Astrocyte of the hippocampus (primary cell): ENCODE results near the gene RC3H2.
"Not testable (repeated sequence)": the region's sequence is repeated elsewhere in the genome, so short reads cannot be mapped to it uniquely, and the experiment has no call there.

Experiments
- DNase-seq: peaks from one replicate; pipeline ENCODE4 v3.0.0; 2011; ENCODE audit warnings: low read depth, low spot score

RC3H2 gene

GRCh38 chr9:122929796-122930354 is 24.7 kb upstream of the RC3H2 start:
- DNase-seq = no peak

GRCh38 chr9:122923947-122924346 is 18.8 kb upstream of the RC3H2 start:
- DNase-seq = no peak

GRCh38 chr9:122922713-122923112 is 17.6 kb upstream of the RC3H2 start:
- no peak for DNase-seq

- DNase-seq = no peak
Observed at GRCh38 chr9:122918310-122918709, 13.2 kb upstream of the RC3H2 start.

- DNase-seq = peak; percentile 90
Observed at GRCh38 chr9:122912964-122913673, 8.0 kb upstream of the RC3H2 start, which contains the start of gene ZBTB6. ZBTB6 (minus strand) TSS chr9:122913323; CDS start chr9:122912072, 1,251 bp downstream.

- peak; percentile 7 for DNase-seq
Observed at GRCh38 chr9:122912671-122912963, 7.5 kb upstream of the RC3H2 start.

GRCh38 chr9:122906122-122906521 is 963 bp upstream of the RC3H2 start:
- DNase-seq = not testable (repeated sequence)

GRCh38 chr9:122904466-122904822 is 715 bp downstream of the RC3H2 start:
- DNase-seq = peak; percentile 63

GRCh38 chr9:122900791-122901190 is 4.4 kb downstream of the RC3H2 start:
- DNase-seq = no peak

GRCh38 chr9:122897969-122898368 is 7.2 kb downstream of the RC3H2 start:
- no peak for DNase-seq

- no peak for DNase-seq
Observed at GRCh38 chr9:122888480-122888879, 16.7 kb downstream of the RC3H2 start.

- DNase-seq = no peak
Observed at GRCh38 chr9:122883125-122883524, 22.0 kb downstream of the RC3H2 start.

GRCh38 chr9:122879443-122879842 is 25.7 kb downstream of the RC3H2 start:
- no peak for DNase-seq

- no peak for DNase-seq
Observed at GRCh38 chr9:122875523-122875922, 29.6 kb downstream of the RC3H2 start.

- DNase-seq = not testable (repeated sequence)
Observed at GRCh38 chr9:122867276-122867675, 37.9 kb downstream of the RC3H2 start.

GRCh38 chr9:122866079-122866478 is 39.1 kb downstream of the RC3H2 start:
- DNase-seq = no peak

- DNase-seq = no peak
Observed at GRCh38 chr9:122865300-122865699, 39.9 kb downstream of the RC3H2 start.

- DNase-seq = no peak
Observed at GRCh38 chr9:122863407-122863806, 41.8 kb downstream of the RC3H2 start.

- DNase-seq = peak; percentile 19
Observed at GRCh38 chr9:122860319-122861142, 44.6 kb downstream of the RC3H2 start.

GRCh38 chr9:122857815-122858214 is 47.3 kb downstream of the RC3H2 start:
- DNase-seq = no peak

GRCh38 chr9:122852085-122852786 is 52.9 kb downstream of the RC3H2 start:
- not testable (repeated sequence) for DNase-seq

GRCh38 chr9:122848256-122848943 is 56.8 kb downstream of the RC3H2 start:
- DNase-seq = no peak
